ENCODE data around the gene ZNF507. TPM values are rescaled to one million over a fixed set of nuclear protein-coding genes. Genes with fewer than 3 reads are reported as not detected.

ZNF507 gene
- total and polyA plus RNA-seq, 2 donors from 2014 or later = 3.4 to 23.5 TPM

DNA sequence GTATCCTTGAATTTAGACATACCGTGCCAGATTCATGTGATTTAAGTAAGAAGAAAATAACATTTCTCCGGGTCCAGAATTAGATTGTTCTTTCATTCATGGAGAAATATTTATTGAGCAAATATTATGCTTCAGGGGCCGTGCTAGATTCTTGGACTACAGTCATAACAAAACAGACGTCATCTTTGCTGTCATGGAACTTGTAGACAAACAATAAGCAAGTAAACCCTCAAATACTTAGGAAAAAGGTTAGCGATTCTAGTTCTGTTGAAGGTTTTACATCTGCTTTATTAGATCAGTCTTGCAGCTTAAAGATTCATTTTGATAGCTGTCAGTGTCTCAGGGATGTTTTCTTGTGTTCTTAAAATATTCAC, 16.9 kb downstream of the ZNF507 start:
- FAIRE-seq (no peak), DNase-seq (no peak)
- Histone ChIP-seq H3K9ac (ENCODE audit: low read length in 3 of 3) (no peak overlapping the region), H3K27ac (ENCODE audit: low read depth in 2 of 2, low read length in 2 of 2) (no peak overlapping the region), H3K9me3 (ENCODE audit: control insufficient read depth in 2 of 3, insufficient read depth in 1 of 3, low read length in 3 of 3) (no peaks in the 10 kb centered on the region), H3K4me1 (ENCODE audit: control insufficient read depth in 2 of 3, insufficient read depth in 2 of 3, low read depth in 1 of 3, low read length in 3 of 3) (peaks cover 0 to 4% (median 0%) of the 10 kb centered on the region in 3 donors), H3K4me3 (ENCODE audit: low read length in 3 of 3) (no peak overlapping the region), H3K36me3 (ENCODE audit: control insufficient read depth in 2 of 3, insufficient read depth in 3 of 3, low read length in 3 of 3) (peaks cover 4 to 32% (median 5%) of the 10 kb centered on the region in 3 donors), H3K27me3 (ENCODE audit: control insufficient read depth, insufficient read depth, low read length) (no peaks in the 10 kb centered on the region)
- TF ChIP-seq, protein P1, sequence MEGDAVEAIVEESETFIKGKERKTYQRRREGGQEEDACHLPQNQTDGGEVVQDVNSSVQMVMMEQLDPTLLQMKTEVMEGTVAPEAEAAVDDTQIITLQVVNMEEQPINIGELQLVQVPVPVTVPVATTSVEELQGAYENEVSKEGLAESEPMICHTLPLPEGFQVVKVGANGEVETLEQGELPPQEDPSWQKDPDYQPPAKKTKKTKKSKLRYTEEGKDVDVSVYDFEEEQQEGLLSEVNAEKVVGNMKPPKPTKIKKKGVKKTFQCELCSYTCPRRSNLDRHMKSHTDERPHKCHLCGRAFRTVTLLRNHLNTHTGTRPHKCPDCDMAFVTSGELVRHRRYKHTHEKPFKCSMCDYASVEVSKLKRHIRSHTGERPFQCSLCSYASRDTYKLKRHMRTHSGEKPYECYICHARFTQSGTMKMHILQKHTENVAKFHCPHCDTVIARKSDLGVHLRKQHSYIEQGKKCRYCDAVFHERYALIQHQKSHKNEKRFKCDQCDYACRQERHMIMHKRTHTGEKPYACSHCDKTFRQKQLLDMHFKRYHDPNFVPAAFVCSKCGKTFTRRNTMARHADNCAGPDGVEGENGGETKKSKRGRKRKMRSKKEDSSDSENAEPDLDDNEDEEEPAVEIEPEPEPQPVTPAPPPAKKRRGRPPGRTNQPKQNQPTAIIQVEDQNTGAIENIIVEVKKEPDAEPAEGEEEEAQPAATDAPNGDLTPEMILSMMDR (IDR thresholded peaks at IDR 0.05; ENCODE audit: borderline replicate concordance, extremely low read depth, insufficient read depth) = no peak
- intact Hi-C loops (cut with DNase I) = no loop called here

DNA sequence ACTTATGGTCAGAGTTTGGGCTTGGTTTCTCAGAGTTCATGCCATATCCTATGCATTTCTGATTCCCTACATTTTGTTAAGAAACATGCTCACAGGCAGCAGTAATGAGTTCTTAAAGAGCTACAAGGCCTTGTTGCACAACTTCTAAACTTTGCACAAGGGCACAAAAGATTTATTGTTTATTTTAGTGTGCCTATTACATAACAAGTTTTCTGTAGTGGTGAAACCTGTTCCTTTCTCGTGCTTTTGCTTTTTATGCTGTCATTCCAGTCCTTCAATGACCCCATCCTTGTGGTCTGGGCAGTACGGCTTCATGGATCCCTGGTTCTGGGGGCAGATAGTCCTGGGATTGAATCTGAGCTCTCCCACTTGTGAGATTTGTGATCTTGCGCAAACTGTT, 17.8 kb downstream of the ZNF507 start:
- no peak for FAIRE-seq
- intact Hi-C loops (cut with DNase I) = no loop called here
- DNase-seq = no peak
- Histone ChIP-seq H3K4me1 (ENCODE audit: control insufficient read depth in 2 of 3, insufficient read depth in 2 of 3, low read depth in 1 of 3, low read length in 3 of 3) (peaks cover 0 to 4% (median 0%) of the 10 kb centered on the region in 3 donors), H3K27ac (ENCODE audit: low read depth in 2 of 2, low read length in 2 of 2) (peak overlapping the region in 1 of 2 donors; percentile 14), H3K9me3 (ENCODE audit: control insufficient read depth in 2 of 3, insufficient read depth in 1 of 3, low read length in 3 of 3) (no peaks in the 10 kb centered on the region), H3K4me3 (ENCODE audit: low read length in 3 of 3) (no peak overlapping the region), H3K27me3 (ENCODE audit: control insufficient read depth, insufficient read depth, low read length) (no peaks in the 10 kb centered on the region), H3K9ac (ENCODE audit: low read length in 3 of 3) (no peak overlapping the region), H3K36me3 (ENCODE audit: control insufficient read depth in 2 of 3, insufficient read depth in 3 of 3, low read length in 3 of 3) (peaks cover 4 to 30% (median 5%) of the 10 kb centered on the region in 3 donors)
- TF ChIP-seq, protein P1 (IDR thresholded peaks at IDR 0.05; ENCODE audit: borderline replicate concordance, extremely low read depth, insufficient read depth) = no peak

DNA sequence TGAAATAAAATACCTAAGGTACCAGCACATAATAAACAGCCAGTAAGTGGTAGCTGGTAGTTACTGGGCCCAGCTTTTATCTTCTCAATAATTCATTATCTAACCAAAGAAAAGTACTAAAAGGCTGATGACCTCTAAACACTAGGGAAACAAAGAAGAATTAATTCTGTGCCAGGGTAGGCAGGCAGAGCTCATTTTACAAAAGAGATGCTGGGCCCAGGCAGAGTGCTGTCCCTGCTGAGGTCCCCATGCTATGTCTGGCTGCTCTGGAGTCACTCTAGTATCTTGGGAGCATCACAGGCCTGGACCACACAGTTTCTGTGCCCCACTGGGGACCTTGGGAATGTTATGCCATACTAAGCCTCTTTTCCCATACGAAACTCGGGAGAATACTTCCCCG, 18.2 kb downstream of the ZNF507 start:
- FAIRE-seq = no peak
- no peaks in the 10 kb centered on the region for H3K27me3 ChIP-seq (ENCODE audit: control insufficient read depth, insufficient read depth, low read length)
- H3K36me3 ChIP-seq (ENCODE audit: control insufficient read depth in 2 of 3, insufficient read depth in 3 of 3, low read length in 3 of 3) = peaks cover 4 to 28% (median 5%) of the 10 kb centered on the region in 3 donors
- TF ChIP-seq, protein P1 (IDR thresholded peaks at IDR 0.05; ENCODE audit: borderline replicate concordance, extremely low read depth, insufficient read depth) = no peak
- no peak for DNase-seq
- H3K4me3 ChIP-seq (ENCODE audit: low read length in 3 of 3) = no peak overlapping the region
- peaks cover 0 to 4% (median 0%) of the 10 kb centered on the region in 3 donors for H3K4me1 ChIP-seq (ENCODE audit: control insufficient read depth in 2 of 3, insufficient read depth in 2 of 3, low read depth in 1 of 3, low read length in 3 of 3)
- intact Hi-C loops (cut with DNase I) = no loop called here
- H3K9ac ChIP-seq (ENCODE audit: low read length in 3 of 3) = peak overlapping the region in 1 of 3 donors; percentile 22
- H3K9me3 ChIP-seq (ENCODE audit: control insufficient read depth in 2 of 3, insufficient read depth in 1 of 3, low read length in 3 of 3) = no peaks in the 10 kb centered on the region
- peak overlapping the region in 1 of 2 donors; percentile 14 for H3K27ac ChIP-seq (ENCODE audit: low read depth in 2 of 2, low read length in 2 of 2)

DNA sequence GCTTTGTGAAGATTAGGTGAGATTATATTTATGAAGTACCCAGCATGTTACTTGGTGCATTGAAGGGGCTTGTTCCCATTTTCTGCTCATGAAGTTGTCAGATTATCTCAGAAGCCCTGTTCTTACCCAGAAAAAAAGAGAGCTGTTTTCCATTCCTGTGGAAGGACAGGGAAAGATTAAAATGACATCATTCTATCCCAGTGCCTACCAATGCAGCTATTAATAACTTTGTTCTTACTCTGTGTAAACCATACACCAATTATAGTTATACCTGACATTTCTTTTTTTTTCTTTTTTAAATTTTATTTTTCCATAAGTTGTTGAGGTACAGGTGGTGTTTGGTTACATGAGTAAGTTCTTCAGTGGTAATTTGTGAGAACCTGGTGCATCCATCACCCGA, 18.6 kb downstream of the ZNF507 start:
- Histone ChIP-seq H3K36me3 (ENCODE audit: control insufficient read depth in 2 of 3, insufficient read depth in 3 of 3, low read length in 3 of 3) (peaks cover 4 to 25% (median 5%) of the 10 kb centered on the region in 3 donors), H3K4me1 (ENCODE audit: control insufficient read depth in 2 of 3, insufficient read depth in 2 of 3, low read depth in 1 of 3, low read length in 3 of 3) (peaks cover 0 to 4% (median 0%) of the 10 kb centered on the region in 3 donors), H3K9me3 (ENCODE audit: control insufficient read depth in 2 of 3, insufficient read depth in 1 of 3, low read length in 3 of 3) (no peaks in the 10 kb centered on the region), H3K27me3 (ENCODE audit: control insufficient read depth, insufficient read depth, low read length) (no peaks in the 10 kb centered on the region), H3K4me3 (ENCODE audit: low read length in 3 of 3) (no peak overlapping the region), H3K27ac (ENCODE audit: low read depth in 2 of 2, low read length in 2 of 2) (no peak overlapping the region), H3K9ac (ENCODE audit: low read length in 3 of 3) (peak overlapping the region in 1 of 3 donors; percentile 22)
- TF ChIP-seq, protein P1 (IDR thresholded peaks at IDR 0.05; ENCODE audit: borderline replicate concordance, extremely low read depth, insufficient read depth) = no peak
- DNase-seq (no peak), FAIRE-seq (no peak)
- intact Hi-C loops (cut with DNase I) = no loop called here

All from kidney (tissue), 14 donors.